ENCODE data around the gene TGOLN2. TPM values are rescaled to one million over a fixed set of nuclear protein-coding genes. Genes with fewer than 3 reads are reported as not detected.

TGOLN2 gene
- total and polyA plus RNA-seq, 2 of the 13 experiments (the other 11 are each of a cell fraction or from before 2014, with no cell fraction given): 99.6 to 155 TPM

DNA sequence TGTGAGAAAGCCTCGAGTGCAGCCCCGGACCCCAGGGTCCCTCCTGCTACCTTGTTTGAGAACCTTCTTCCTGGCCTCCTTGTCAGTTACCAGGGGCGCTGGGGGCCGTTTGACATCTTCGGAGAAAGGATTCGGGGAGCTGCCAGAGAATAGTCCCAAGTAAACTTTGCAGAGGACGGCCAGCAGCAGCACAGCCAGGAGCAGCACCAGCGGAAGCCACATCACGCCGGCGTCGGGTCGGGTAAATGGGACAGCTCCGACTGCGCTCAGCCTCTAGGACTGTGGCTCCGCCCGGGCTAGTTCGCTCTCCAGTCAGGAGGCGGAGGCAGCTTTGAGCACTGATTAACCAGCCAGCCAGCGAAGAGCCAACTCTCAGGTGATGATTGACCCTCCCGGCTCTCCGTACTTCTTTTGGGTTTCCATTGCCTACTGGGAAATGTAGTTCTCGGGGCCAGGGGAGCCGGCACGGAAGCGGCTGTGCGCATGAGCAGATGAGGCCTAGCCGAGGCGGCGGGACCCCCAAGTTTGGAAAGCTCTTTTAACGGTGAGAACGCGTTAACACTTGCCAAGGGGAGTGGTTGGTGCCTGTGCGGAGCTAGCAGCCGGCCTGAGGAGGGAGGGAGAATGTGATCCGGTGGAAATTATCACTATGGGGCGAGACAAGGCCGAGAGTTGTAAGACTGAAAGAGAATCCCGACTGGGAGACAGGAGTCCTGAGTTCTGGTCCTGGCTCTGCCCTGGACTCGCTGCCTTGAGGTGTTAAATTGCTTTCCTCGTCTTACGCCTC is 26.7 kb upstream of the TGOLN2 start, which contains the start of the genes ELMOD3 and RETSAT (continued):
- TF ChIP-seq REST (IDR thresholded peaks at IDR 0.05; ENCODE audit: borderline replicate concordance in 1 of 2, low read depth in 1 of 2, low read length in 2 of 2) (peak in 1 of 2 experiments; percentile 88; a peak in 2 of 4 replicates), ZNF615 (CRISPR knock-in tag; IDR thresholded peaks at IDR 0.05; ENCODE audit: borderline replicate concordance) (peak; percentile 20; the same call in 1 of the 2 replicates), SETDB1 (CRISPR knock-in tag; IDR thresholded peaks at IDR 0.05; ENCODE audit: borderline replicate concordance) (no peak), ARHGAP35 (CRISPR knock-in tag; IDR thresholded peaks at IDR 0.05; ENCODE audit: borderline replicate concordance) (0 out of 2 replicates have a peak, but pooled peaks have one; percentile 25), THAP8 (CRISPR knock-in tag; IDR thresholded peaks at IDR 0.05; ENCODE audit: borderline replicate concordance) (peak; percentile 65; the same call in 1 of the 2 replicates), ZNF747 (CRISPR knock-in tag; IDR thresholded peaks at IDR 0.05; ENCODE audit: borderline replicate concordance) (peak; percentile 98; the same call in 1 of the 2 replicates), ZBTB34 (CRISPR knock-in tag; IDR thresholded peaks at IDR 0.05) (peak; percentile 29; the same call in 1 of the 2 replicates), RBAK (CRISPR knock-in tag; IDR thresholded peaks at IDR 0.05) (no peak), FOXK2 (IDR thresholded peaks at IDR 0.05) (0 out of 2 replicates have a peak, but pooled peaks have one; percentile 36), ONECUT2 (CRISPR knock-in tag; IDR thresholded peaks at IDR 0.05) (peak; percentile 74), ZMAT3 (CRISPR knock-in tag; conservative IDR thresholded peaks at IDR 0.05) (peak; percentile 59), ZFP90 (CRISPR knock-in tag; IDR thresholded peaks at IDR 0.05; ENCODE audit: borderline replicate concordance) (peak; percentile 93; the same call in 1 of the 2 replicates), SPEN (CRISPR knock-in tag; IDR thresholded peaks at IDR 0.05; ENCODE audit: low read depth) (peak; percentile 83), ATM (IDR thresholded peaks at IDR 0.05; ENCODE audit: borderline replicate concordance) (no peak), JUNB (CRISPR knock-in tag; IDR thresholded peaks at IDR 0.05; ENCODE audit: borderline replicate concordance) (no peak), ZNF672 (CRISPR knock-in tag; IDR thresholded peaks at IDR 0.05) (no peak), WIZ (CRISPR knock-in tag; IDR thresholded peaks at IDR 0.05) (peak; percentile 92; the same call in 1 of the 2 replicates), TARDBP (CRISPR knock-in tag; IDR thresholded peaks at IDR 0.05) (peak; percentile 83)
- TF ChIP-seq, protein P1, sequence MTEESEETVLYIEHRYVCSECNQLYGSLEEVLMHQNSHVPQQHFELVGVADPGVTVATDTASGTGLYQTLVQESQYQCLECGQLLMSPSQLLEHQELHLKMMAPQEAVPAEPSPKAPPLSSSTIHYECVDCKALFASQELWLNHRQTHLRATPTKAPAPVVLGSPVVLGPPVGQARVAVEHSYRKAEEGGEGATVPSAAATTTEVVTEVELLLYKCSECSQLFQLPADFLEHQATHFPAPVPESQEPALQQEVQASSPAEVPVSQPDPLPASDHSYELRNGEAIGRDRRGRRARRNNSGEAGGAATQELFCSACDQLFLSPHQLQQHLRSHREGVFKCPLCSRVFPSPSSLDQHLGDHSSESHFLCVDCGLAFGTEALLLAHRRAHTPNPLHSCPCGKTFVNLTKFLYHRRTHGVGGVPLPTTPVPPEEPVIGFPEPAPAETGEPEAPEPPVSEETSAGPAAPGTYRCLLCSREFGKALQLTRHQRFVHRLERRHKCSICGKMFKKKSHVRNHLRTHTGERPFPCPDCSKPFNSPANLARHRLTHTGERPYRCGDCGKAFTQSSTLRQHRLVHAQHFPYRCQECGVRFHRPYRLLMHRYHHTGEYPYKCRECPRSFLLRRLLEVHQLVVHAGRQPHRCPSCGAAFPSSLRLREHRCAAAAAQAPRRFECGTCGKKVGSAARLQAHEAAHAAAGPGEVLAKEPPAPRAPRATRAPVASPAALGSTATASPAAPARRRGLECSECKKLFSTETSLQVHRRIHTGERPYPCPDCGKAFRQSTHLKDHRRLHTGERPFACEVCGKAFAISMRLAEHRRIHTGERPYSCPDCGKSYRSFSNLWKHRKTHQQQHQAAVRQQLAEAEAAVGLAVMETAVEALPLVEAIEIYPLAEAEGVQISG (CRISPR knock-in tag; IDR thresholded peaks at IDR 0.05): peak; percentile 88

All from HepG2 (cell line).